ENCODE measurements around the gene PDE6G.

Gene PDE6G

GRCh38 chr17:81648707-81649085 lies 7.6 kb downstream of the PDE6G start:
- ATAC-seq (ENCODE audit: low read depth) (no peak), DNase-seq (ENCODE audit: low spot score) (no peak)
- no peak for TF ChIP-seq CTCF (IDR thresholded peaks at IDR 0.05; ENCODE audit: poor library complexity, severe bottlenecking)
- peaks cover 6% of the 10 kb centered on the region for H3K9me3 ChIP-seq (ENCODE audit: severe bottlenecking)
- no peaks in the 10 kb centered on the region for H3K36me3 ChIP-seq (ENCODE audit: low read depth)
- no peak overlapping the region for H3K27ac ChIP-seq (ENCODE audit: poor library complexity, severe bottlenecking)
- H3K27me3 ChIP-seq (ENCODE audit: insufficient read depth, poor library complexity, severe bottlenecking) = peaks cover 24% of the 10 kb centered on the region
- no peak overlapping the region for H3K4me3 ChIP-seq (ENCODE audit: severe bottlenecking)
- H3K4me1 ChIP-seq (ENCODE audit: insufficient read depth, poor library complexity, severe bottlenecking) = no peaks in the 10 kb centered on the region

- no peak for ATAC-seq (ENCODE audit: low read depth)
- Histone ChIP-seq H3K4me1 (ENCODE audit: insufficient read depth, poor library complexity, severe bottlenecking) (no peaks in the 10 kb centered on the region), H3K9me3 (ENCODE audit: severe bottlenecking) (peaks cover 6% of the 10 kb centered on the region), H3K36me3 (ENCODE audit: low read depth) (no peaks in the 10 kb centered on the region), H3K27ac (ENCODE audit: poor library complexity, severe bottlenecking) (no peak overlapping the region), H3K27me3 (ENCODE audit: insufficient read depth, poor library complexity, severe bottlenecking) (peaks cover 24% of the 10 kb centered on the region), H3K4me3 (ENCODE audit: severe bottlenecking) (no peak overlapping the region)
- TF ChIP-seq CTCF (IDR thresholded peaks at IDR 0.05; ENCODE audit: poor library complexity, severe bottlenecking) = no peak
- DNase-seq (ENCODE audit: low spot score) = no peak
These were observed 8.2 kb downstream of the PDE6G start for GRCh38 chr17:81648013-81648706.

GRCh38 chr17:81647640-81648012 lies 8.7 kb downstream of the PDE6G start:
- ATAC-seq (ENCODE audit: low read depth) (no peak), DNase-seq (ENCODE audit: low spot score) (no peak)
- Histone ChIP-seq H3K36me3 (ENCODE audit: low read depth) (no peaks in the 10 kb centered on the region), H3K4me3 (ENCODE audit: severe bottlenecking) (no peak overlapping the region), H3K27me3 (ENCODE audit: insufficient read depth, poor library complexity, severe bottlenecking) (peaks cover 24% of the 10 kb centered on the region), H3K4me1 (ENCODE audit: insufficient read depth, poor library complexity, severe bottlenecking) (no peaks in the 10 kb centered on the region), H3K27ac (ENCODE audit: poor library complexity, severe bottlenecking) (no peak overlapping the region), H3K9me3 (ENCODE audit: severe bottlenecking) (peaks cover 6% of the 10 kb centered on the region)
- TF ChIP-seq CTCF (IDR thresholded peaks at IDR 0.05; ENCODE audit: poor library complexity, severe bottlenecking) = no peak

- Histone ChIP-seq H3K27ac (ENCODE audit: poor library complexity, severe bottlenecking) (no peak overlapping the region), H3K36me3 (ENCODE audit: low read depth) (no peaks in the 10 kb centered on the region), H3K4me3 (ENCODE audit: severe bottlenecking) (no peak overlapping the region), H3K4me1 (ENCODE audit: insufficient read depth, poor library complexity, severe bottlenecking) (peaks cover 6% of the 10 kb centered on the region), H3K27me3 (ENCODE audit: insufficient read depth, poor library complexity, severe bottlenecking) (peaks cover 24% of the 10 kb centered on the region), H3K9me3 (ENCODE audit: severe bottlenecking) (peaks cover 6% of the 10 kb centered on the region)
- no peak for TF ChIP-seq CTCF (IDR thresholded peaks at IDR 0.05; ENCODE audit: poor library complexity, severe bottlenecking)
- no peak for DNase-seq (ENCODE audit: low spot score)
- ATAC-seq (ENCODE audit: low read depth) = no peak; the same call in 2 of the 3 replicates
These were observed 9.3 kb downstream of the PDE6G start for GRCh38 chr17:81646869-81647600.
